Right ventricle myocardium superior (tissue), 1 donor: Measurements from ENCODE around the gene NEK6. TPM values are rescaled to one million over a fixed set of nuclear protein-coding genes. Genes with fewer than 3 reads are reported as not detected.

Experiments used
- ATAC-seq: fragments of 200-7000 bp; cut with Tn5 transposase; one replicate; pipeline ENCODE4 v1.9.1; 2020; ENCODE audit warnings: mild to moderate bottlenecking; ENCODE audit not compliant: poor library complexity
- DNase-seq: peaks from one replicate; pipeline ENCODE4 v3.0.0-alpha.2; 2020
- intact Hi-C: fragments of 100-400 bp; cut with DNase I; formaldehyde crosslinking; loops from one replicate; pipeline ENCODE4 v1.11.2; 2022
- total RNA-seq: library from RNA; stranded (reverse); fragmentation: NEBNext Ultra II Directional; extraction: Animal tissue kit (Norgen Biotek cat#: 25700); gene quantifications from one replicate; pipeline ENCODE4 v1.2.1, GENCODE V29; 2021
- donor health status: DM: no; HTN: yes; CAD: no; lungs with severe emphysema.

Gene NEK6
- total RNA-seq, 1 donor from 2014 or later, result 10.3 TPM

DNA sequence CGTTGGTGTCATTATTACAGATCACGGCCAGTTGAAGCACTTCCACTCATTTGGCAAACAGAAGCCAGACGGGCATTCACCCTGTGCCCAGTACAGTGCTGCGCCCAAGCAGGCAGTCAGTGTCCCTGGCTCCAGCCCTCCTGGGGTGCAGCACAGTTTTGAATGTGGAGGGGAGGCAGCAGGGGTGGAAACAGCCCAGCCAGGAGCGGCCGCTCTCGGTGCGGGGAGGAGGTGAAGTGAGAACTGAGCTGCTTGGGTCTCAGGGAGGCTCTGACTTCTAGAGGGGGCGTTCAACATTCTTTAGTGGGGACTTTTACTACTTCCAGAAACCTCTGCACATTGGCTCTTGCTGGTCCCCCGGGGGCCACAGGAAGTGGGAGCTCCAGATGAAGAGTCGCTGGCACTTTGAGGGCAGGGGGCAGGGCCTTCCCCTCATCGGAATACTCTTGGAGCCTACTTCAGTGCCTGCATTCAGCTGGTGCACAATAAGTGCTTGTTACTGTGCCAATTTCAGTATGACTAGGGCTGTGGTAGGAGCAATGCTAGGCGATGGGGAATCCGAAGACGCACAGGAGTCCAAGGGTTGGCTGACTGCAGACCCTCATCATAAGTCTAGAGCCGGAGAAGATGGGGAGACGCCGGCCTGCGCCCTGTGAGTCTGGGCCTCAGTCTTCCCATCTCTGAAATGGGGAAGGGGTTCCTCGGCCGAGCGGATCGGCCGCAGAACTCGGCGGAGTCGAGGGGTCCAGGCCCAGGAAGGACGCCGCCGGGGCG lies 492 bp upstream of the NEK6 start:
- DNase-seq, result peak; percentile 43
- no peak for ATAC-seq
- intact Hi-C loops, result no loop called here

DNA sequence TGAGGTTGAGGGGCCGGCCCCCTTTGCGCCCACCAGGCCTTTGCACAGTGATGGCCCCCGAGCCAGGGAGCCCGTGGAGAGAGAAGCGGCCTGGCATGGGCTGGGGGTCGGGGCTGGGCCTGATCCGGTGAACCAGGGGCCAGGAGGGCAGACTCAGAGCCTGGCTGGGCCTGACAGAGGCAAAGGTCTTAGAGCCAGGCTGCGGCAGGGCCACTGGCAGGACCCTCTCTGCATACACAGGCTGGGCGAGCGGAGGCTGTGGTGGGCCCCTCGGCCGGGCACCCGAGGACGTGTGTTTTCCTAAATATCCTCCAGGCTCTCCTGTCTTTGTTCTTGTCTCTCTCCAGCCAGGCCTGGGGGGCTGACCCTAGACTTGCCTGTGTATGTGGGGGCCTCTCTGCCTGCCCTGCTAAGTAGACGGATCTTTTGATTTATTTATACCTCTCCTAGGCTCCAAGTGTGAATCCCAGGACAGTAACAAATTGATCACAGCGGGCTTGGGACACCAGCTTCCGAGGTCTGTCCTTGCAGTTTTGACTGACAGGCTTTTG lies 933 bp downstream of the NEK6 start:
- peak; percentile 49 for DNase-seq
- intact Hi-C loops, result no loop called here

DNA sequence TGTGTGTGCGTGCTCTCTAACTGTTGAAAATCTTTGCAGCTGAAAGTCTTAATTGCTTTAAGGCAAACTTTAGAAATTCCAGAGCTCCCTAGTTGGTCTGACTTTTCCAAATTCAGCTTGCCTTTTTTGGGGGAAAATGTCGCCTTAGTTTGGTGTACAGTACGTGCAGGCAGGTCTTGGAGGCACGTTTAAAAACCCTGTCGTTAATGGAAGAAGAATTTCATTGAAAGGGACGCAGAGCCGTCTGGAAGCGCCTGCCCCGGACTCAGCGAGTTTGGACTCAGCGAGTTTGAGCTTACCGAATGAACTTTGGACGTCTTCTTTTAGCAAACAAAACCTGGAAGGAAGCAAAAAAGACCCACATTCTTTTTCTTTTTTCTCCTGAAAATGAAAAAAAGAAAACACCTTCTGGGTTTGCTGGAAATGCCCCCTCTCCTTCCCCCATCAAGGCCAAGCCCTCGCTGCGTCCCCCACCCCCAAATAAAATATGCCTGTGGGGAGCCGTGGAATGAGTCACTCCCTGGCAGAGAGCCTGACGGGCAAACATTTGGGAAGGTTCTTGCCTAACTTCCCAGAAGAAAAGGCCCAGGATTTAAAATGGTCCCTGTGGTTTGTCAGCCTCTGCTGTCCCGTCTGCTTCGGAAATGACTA lies 1.5 kb downstream of the NEK6 start:
- intact Hi-C loops, result no loop called here
- peak; percentile 55 for ATAC-seq

More for the DNA sequence above, 933 bp downstream of the NEK6 start:
- peak; percentile 34 for ATAC-seq

DNA sequence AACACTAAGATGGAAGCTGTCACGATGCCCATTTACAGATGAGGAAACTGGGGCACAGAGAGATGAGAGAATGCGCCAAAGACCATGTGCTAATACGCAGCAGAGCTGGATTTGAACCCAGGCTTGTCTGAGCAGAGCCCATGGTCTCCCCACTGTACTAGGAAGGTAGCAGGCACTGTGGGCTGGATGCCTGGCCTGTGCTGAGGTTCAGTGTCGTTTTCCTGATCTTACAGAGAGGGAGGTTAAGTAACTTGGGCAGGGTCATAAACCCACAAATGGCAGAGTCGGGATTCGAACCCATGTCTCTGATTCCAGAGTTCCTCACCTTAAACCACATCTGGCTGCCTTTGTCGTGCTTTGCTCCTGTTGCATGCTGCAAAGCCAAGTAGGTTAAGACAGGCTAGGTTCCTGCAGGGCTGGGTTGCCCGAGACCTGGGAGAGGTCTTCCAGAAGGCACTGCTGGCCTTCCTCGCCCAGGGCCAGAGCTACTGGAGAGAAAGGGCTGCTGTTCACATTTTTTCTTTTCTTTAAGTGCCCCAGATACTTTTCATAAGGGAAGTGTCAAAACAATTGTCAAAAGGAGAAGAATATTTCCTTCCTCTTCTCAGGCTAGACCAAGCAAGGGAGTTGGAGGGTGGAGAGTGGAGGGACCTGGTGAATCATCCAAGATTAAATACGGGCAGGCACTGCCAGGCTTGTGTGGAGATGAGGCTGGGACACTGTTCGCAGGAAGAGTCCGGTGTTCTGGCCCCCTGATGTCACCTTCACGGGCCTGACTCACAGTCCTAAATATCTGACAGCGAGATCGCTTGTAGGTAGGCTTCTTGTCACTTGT lies 3.2 kb downstream of the NEK6 start:
- intact Hi-C loops, result no loop called here
- ATAC-seq (peak; percentile 29), DNase-seq (peak; percentile 46)

More for the DNA sequence above, 1.5 kb downstream of the NEK6 start:
- peak; percentile 78 for DNase-seq

DNA sequence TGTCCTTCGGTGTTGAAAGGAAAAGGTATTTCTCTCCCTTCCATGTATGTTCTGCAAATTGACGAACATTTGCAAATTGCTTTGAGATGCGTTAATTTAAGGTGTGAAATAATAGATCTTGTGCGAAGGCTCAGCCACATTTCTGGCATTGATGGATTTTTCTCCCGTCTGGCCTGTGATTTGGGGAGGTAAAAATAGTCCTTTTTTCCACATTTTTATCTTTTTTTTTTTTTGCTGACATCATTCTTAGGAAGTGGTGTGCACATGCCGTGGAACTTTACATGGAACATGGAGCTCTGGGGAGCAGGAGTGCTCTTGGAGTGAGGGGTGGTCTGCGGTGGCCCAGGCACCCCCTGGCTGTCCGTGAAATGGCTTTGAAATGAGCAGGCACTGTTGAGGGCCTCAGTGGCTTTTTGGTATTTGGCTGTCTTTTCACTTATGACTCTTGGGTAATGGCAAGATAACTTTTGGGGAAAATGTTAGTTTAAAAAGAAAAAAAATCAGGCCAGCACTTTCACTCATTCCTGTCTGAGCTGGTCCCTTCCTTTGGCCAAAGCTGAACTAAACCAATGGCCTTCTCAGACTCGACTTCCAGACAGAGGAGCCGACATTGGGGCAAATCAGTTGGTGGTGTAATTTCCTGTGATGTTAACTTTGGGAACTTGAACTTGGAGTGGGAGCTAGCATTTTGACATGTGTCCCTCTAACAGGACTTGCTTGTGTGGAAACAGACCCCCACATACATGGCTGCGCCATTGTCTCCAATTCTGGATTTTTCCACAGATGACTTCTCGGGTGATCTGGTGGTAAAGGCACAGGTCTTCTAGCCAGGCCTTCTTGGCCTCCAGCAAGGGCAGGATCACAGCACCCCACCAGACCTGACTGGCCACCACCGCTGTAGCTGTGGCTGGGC lies 4.2 kb downstream of the NEK6 start:
- peak; percentile 20 for DNase-seq
- no peak for ATAC-seq
- intact Hi-C loops, result no loop called here

DNA sequence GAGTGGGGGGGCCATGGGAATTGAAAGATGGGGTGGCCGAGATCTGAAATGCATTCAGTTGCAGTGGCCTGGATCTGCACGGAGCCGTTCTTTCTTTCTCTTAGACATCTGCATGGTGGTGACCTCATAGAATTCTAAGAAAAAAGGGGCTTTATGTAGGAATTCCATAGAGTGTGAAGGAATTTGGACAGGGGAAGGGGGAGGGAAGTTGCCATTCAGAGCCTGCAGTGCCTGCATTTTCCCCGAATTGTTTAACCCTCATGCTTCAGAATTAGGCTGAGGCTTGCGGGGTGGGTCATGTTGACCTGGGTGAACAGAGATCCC lies 4.9 kb downstream of the NEK6 start:
- DNase-seq, result no peak
- ATAC-seq, result no peak
- intact Hi-C loops, result no loop called here

DNA sequence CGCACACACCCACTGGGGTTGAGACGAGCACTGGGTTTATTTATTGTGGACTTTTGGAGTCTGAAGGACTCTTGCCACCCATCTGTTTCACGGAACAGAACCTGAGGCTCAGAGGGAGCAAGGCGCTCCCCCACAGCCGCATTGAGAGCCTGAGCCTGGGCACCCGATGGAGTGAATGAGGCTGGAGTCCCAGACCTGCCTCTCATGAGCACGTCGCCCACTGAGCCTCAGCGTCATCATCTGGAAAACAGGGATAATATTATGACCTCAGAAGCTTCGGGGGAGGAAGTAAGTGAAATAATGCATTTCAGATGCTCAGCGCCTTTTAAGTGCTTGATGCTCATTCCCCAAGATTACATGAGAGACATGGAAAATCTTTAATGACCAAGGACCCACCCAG lies 5.5 kb downstream of the NEK6 start:
- intact Hi-C loops, result no loop called here
- ATAC-seq (no peak), DNase-seq (no peak)

DNA sequence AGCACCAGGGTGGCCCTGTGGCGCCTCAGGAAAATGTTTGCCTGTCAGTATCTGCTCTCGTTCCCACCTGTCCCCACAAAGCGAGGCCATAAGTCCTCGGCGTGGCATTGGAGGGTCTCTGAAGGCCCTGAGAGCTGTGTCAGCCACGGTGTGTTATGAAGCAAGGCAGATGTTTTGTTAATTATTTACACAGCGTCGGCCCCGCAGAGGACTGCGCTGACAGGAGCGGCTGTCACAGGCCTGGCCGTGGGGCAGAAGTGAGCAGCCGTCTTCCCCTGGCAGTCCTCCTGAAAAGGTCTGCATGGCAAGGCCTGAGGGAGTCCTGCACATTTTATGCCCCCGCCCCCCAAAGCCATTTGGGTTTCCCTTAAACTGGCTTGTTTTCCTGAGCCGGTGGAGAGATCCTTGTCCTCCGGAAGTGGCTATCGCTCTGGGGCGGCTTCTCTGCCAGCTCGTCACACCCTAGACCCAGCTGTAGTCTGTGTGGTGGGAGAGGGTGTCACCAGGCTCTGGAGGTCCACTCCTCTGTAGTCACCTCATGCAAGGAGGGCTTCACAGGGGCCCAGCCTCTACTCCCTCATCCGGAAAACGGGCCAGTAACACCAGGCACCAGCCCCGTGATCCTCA lies 6.2 kb downstream of the NEK6 start:
- DNase-seq (no peak), ATAC-seq (no peak)
- intact Hi-C loops, result no loop called here

DNA sequence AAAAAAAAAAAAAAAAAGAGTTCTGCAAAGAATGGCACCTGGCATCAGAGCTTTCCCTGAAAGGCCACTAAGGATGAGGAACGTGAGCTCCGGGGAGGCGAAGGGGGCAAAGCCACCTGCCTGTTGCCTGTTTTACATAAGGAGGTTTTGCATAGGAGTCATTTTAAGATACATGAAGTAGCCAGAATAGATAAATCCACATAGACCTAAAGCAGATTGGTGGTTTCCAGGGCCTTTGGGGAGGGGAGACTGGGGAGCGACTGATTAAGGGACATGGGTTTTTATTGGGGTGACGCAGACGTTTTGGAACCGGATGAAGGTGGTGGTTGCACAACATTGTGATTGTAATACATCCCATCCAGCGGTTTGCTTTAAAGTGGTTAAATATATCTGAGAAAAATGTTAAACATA lies 7.1 kb downstream of the NEK6 start:
- no peak for ATAC-seq
- DNase-seq, result no peak
- intact Hi-C loops, result no loop called here

DNA sequence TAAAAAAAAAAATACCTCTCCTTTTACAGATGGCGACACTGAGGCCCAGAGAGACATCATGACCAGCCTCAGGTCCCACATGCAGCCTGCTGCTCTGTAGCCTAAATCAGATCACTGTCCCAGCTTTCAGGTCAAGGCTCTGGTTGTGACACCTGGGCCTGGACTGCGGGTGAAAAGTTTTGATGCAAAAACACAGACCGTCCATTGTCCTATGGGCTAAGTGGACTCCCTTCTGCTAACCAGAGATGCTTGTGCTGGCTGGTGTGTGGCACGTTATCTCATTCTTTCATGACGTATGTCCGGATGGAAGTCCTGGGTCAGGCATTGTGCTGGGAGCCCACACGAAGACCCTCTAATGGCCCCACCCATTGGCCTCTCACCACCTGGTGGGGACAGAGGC lies 7.8 kb downstream of the NEK6 start:
- ATAC-seq, result no peak
- DNase-seq, result no peak
- intact Hi-C loops, result no loop called here

DNA sequence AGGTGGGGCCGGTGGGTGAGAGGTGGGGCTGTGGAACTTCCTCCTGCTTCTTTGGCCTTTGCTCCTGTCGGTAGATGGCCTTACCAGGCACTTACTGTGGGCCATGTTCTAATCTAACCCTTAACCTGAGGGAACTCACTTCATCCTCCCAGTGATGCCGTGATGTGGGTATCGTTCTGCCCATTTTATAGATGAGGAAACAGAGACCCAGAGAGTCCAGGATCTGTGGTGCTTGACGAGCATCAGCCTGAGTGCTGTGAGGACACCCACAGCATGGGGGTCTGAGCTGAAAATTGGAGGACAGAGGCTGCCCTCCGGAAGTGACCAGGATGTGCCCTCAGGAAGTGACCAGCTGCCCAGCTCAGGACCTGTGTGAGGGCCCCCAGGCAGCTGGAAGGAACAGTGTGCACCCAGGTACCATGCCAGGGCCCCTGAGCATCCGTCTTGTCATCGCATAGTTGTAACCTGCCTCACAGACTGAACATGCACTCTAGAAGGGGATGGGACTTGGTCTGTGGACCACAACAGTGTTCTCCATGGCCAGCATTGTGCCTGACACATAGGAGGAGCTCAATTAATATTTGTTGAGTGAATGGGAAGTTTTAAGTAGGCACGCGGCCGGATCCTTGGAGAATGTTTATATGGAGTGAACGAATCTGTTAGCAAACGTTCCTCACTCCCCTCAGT lies 8.5 kb downstream of the NEK6 start:
- ATAC-seq, result no peak
- intact Hi-C loops, result no loop called here
- no peak for DNase-seq

DNA sequence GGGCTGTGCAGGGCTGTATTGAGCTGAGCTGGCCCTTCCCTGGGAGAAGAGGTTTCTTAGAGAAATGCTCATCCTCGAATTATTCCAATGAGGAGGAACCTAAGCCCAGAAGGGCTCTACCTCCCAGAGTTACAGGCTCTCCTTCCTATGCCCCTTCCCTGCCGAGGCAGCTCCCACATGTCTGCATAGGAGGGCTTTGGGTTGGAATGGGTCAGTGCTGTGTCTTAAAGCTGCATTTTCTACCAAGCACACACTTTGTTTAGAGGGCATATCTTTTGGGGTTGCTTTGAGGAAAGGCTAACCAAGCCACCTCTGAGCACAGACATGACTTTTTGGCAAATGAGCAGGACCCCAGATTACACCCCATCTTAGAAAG lies 9.1 kb downstream of the NEK6 start:
- no peak for ATAC-seq
- intact Hi-C loops, result no loop called here
- no peak for DNase-seq

DNA sequence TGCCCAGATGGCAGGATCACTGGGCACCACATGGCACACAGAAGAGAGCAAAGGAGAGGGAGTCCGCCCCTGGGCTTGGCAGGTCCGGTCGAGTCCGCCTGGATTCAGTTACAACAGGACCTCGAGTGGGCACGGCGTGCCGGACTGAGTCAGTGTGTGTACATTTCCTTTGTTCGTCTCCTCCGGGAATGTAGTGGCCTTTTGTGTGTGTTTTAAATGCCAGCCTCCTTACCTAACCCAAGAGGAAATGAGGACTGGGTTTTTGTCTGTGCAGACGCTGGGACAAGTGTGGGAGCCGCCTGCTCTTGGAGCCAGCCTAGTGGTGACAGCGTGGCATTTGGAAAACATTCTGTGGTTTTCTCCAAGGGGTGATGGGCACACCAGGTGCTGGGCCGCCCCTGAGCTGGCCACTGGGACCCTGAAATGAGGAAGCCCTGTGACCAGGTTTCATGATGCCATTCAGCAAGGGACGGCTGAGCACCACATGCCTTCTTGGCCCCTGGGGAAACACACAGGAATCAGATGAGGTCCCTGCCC lies 9.6 kb downstream of the NEK6 start:
- intact Hi-C loops, result no loop called here
- peak; percentile 30 for ATAC-seq
- DNase-seq, result no peak

DNA sequence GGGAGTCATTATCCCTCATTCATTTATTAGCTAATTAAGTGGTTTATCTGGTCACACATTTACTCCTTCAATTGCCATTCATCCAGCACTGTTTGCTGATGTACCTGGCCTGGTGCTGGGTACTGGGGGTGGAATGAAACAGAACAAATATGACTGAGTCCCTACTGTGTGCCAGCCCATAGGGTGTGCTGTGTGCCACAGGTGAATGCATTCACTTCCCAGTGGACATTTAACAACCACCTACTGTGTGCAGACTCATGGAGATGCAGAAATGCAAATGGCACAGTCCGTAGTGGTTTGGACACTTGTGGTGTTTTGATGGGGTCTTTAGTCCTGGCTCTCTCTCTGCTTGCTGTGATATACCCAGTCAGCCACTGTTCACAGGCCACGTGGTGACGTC lies 10.5 kb downstream of the NEK6 start:
- intact Hi-C loops, result no loop called here
- ATAC-seq (no peak), DNase-seq (no peak)

DNA sequence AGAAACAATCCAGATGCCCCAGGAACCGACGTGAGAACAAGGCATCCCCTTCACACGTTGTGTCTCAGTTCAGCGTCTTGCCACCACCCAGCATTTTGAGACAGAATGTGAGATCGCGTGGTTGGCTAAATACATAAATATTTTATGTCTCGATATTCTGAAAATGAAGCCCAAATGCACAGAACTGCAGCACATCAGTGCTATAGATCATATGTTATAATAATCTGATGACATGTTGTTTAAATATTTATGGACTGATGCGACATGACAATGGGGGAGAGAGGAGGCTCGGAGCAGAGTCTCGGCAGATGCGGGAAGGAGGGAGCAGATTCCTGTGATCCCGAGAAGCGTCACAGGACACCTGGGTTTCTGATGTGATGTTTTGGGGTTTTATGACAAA lies 10.9 kb downstream of the NEK6 start:
- ATAC-seq (no peak), DNase-seq (no peak)
- intact Hi-C loops, result no loop called here

DNA sequence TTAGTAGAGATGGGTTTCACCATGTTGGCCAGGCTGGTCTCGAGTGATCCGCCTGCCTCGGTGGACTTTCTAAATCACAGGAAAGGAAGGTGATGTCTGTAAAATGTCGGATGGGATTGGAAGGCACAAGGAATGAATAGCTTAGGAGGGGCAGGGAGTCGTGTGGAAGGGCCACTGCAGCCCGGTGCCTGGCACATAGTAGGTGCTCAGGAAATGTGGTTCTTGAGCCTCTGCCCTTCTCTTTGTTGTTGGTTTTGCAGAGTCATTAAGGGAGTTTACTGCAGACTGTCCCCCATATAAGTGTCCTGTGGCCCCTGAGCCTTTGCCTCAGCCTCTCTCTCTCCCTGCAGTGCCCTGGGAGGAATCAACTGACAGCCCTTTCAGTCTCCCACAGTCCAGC lies 11.8 kb downstream of the NEK6 start:
- ATAC-seq (no peak), DNase-seq (no peak)
- intact Hi-C loops, result no loop called here
